Measurements from ENCODE around the gene RSAD1. TPM values are rescaled to one million over a fixed set of nuclear protein-coding genes. Genes with fewer than 3 reads are reported as not detected.
"Not testable (repeated sequence)": the region's sequence is repeated elsewhere in the genome, so short reads cannot be mapped to it uniquely, and the experiment has no call there.

Gene RSAD1
- total and polyA plus RNA-seq, 4 donors = 20.1 to 43.2 (median 29.9) TPM

DNA sequence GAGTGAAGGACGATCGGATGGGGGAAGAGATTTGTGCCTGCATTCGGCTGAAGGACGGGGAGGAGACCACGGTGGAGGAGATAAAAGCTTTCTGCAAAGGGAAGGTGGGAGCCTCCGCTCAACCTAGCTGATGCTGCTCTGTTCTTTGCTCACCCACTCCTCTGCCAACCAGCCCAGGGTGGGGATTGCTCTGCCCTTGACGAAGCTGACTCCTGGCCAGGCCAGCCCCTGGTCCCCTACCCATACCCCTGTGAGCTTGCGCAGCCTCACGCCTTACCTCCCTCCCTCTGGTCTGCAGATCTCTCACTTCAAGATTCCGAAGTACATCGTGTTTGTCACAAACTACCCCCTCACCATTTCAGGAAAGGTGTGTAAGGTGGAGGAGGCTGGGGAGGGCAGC lies 4.8 kb upstream of the RSAD1 start:
- TF ChIP-seq CTCF (IDR thresholded peaks at IDR 0.05; ENCODE audit: control extremely low read depth, extremely low read depth) = no peak
- Histone ChIP-seq H3K9me3 (ENCODE audit: control insufficient read depth in 4 of 4, insufficient read depth in 3 of 4, low read length in 3 of 4) (no peaks in the 10 kb centered on the region), H3K4me1 (ENCODE audit: control insufficient read depth in 5 of 5, insufficient read depth in 5 of 5, low read length in 5 of 5) (peaks cover 0 to 6% (median 2%) of the 10 kb centered on the region in 5 donors), H3K27me3 (ENCODE audit: control insufficient read depth in 3 of 3, insufficient read depth in 3 of 3, low read length in 2 of 3) (peaks cover 0 to 14% (median 0%) of the 10 kb centered on the region in 3 donors), H3K36me3 (ENCODE audit: control insufficient read depth in 4 of 4, insufficient read depth in 4 of 4, low read length in 4 of 4) (peaks cover 0 to 14% (median 5%) of the 10 kb centered on the region in 4 donors), H3K9ac (ENCODE audit: insufficient read depth in 1 of 2, low read length in 2 of 2) (no peak overlapping the region), H3K4me3 (no peak overlapping the region), H3K27ac (ENCODE audit: low read depth in 1 of 2, low read length in 1 of 2) (no peak overlapping the region)
- 93 to 95% methylated on average over 11 of the region's 11 CpGs for WGBS, 2 donors
- ATAC-seq (ENCODE audit: insufficient read depth, low FRiP score) (no peak), DNase-seq (no peak)

- peaks cover 0 to 9% (median 0%) of the 10 kb centered on the region in 3 donors for H3K27me3 ChIP-seq (ENCODE audit: control insufficient read depth in 3 of 3, insufficient read depth in 3 of 3, low read length in 2 of 3)
- peaks cover 0 to 14% (median 5%) of the 10 kb centered on the region in 4 donors for H3K36me3 ChIP-seq (ENCODE audit: control insufficient read depth in 4 of 4, insufficient read depth in 4 of 4, low read length in 4 of 4)
- no peak for DNase-seq
- H3K4me3 ChIP-seq = no peak overlapping the region
- TF ChIP-seq CTCF (IDR thresholded peaks at IDR 0.05; ENCODE audit: control extremely low read depth, extremely low read depth) = no peak
- H3K27ac ChIP-seq (ENCODE audit: low read depth in 1 of 2, low read length in 1 of 2) = no peak overlapping the region
- no peak for ATAC-seq (ENCODE audit: insufficient read depth, low FRiP score)
- H3K9me3 ChIP-seq (ENCODE audit: control insufficient read depth in 4 of 4, insufficient read depth in 3 of 4, low read length in 3 of 4) = no peaks in the 10 kb centered on the region
- 82 to 87% methylated on average over 6 of the region's 6 CpGs for WGBS, 2 donors
- peaks cover 0 to 7% (median under 1%) of the 10 kb centered on the region in 5 donors for H3K4me1 ChIP-seq (ENCODE audit: control insufficient read depth in 5 of 5, insufficient read depth in 5 of 5, low read length in 5 of 5)
- H3K9ac ChIP-seq (ENCODE audit: insufficient read depth in 1 of 2, low read length in 2 of 2) = no peak overlapping the region
Measured at GRCh38 chr17:50474523-50474922, 4.1 kb upstream of the RSAD1 start.

DNA sequence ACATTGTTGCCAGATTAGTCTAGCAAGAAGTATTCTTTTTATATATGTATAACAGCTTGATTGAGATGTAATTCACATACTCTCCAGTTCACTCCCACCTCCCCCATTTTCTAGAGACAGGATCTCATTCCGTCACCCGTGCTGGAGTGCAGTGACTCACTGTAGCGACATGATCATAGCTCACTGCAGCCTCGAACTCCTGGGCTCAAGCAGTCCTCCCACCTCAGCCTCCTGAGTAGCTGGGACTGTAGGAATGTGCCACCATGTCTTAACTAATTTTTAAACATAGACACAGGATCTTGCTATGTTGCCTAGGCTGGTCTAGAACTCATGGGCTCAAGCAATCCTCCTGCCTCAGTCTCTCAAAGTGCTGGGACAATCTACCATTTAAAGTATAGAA lies 3.3 kb upstream of the RSAD1 start:
- TF ChIP-seq CTCF (IDR thresholded peaks at IDR 0.05; ENCODE audit: control extremely low read depth, extremely low read depth) = no peak
- peaks cover 0 to 14% (median 5%) of the 10 kb centered on the region in 4 donors for H3K36me3 ChIP-seq (ENCODE audit: control insufficient read depth in 4 of 4, insufficient read depth in 4 of 4, low read length in 4 of 4)
- H3K9ac ChIP-seq (ENCODE audit: insufficient read depth in 1 of 2, low read length in 2 of 2) = no peak overlapping the region
- no peak for ATAC-seq (ENCODE audit: insufficient read depth, low FRiP score)
- no peak overlapping the region for H3K4me3 ChIP-seq
- H3K27ac ChIP-seq (ENCODE audit: low read depth in 1 of 2, low read length in 1 of 2) = no peak overlapping the region
- no peaks in the 10 kb centered on the region for H3K9me3 ChIP-seq (ENCODE audit: control insufficient read depth in 4 of 4, insufficient read depth in 3 of 4, low read length in 3 of 4)
- 88 to 92% methylated on average over 4 of the region's 4 CpGs for WGBS, 2 donors
- H3K27me3 ChIP-seq (ENCODE audit: control insufficient read depth in 3 of 3, insufficient read depth in 3 of 3, low read length in 2 of 3) = peaks cover 0 to 6% (median 0%) of the 10 kb centered on the region in 3 donors
- DNase-seq = no peak
- H3K4me1 ChIP-seq (ENCODE audit: control insufficient read depth in 5 of 5, insufficient read depth in 5 of 5, low read length in 5 of 5) = peaks cover 0 to 12% (median 6%) of the 10 kb centered on the region in 5 donors

GRCh38 chr17:50475775-50476544 lies 2.7 kb upstream of the RSAD1 start:
- H3K4me1 ChIP-seq (ENCODE audit: control insufficient read depth in 5 of 5, insufficient read depth in 5 of 5, low read length in 5 of 5) = peaks cover 0 to 12% (median 6%) of the 10 kb centered on the region in 5 donors
- H3K4me3 ChIP-seq; DNase-seq; H3K27me3 ChIP-seq (ENCODE audit: control insufficient read depth in 3 of 3, insufficient read depth in 3 of 3, low read length in 2 of 3); ATAC-seq (ENCODE audit: insufficient read depth, low FRiP score); H3K9ac ChIP-seq (ENCODE audit: insufficient read depth in 1 of 2, low read length in 2 of 2); H3K27ac ChIP-seq (ENCODE audit: low read depth in 1 of 2, low read length in 1 of 2); H3K9me3 ChIP-seq (ENCODE audit: control insufficient read depth in 4 of 4, insufficient read depth in 3 of 4, low read length in 3 of 4): not testable (repeated sequence)
- peaks cover 0 to 11% (median 5%) of the 10 kb centered on the region in 4 donors for H3K36me3 ChIP-seq (ENCODE audit: control insufficient read depth in 4 of 4, insufficient read depth in 4 of 4, low read length in 4 of 4)
- WGBS, 2 donors = 34 to 64% methylated on average over 24 to 31 of the region's 33 CpGs
